ENCODE data around the gene GRIPAP1.

Gene GRIPAP1

GRCh38 chrX:48974574-48974973, 27.5 kb downstream of the GRIPAP1 start:
- TF ChIP-seq BACH2 (CRISPR knock-in tag; IDR thresholded peaks at IDR 0.05; ENCODE audit: borderline replicate concordance) (no peak), CSRNP3 (CRISPR knock-in tag; IDR thresholded peaks at IDR 0.05) (no peak), ZNF565 (CRISPR knock-in tag; conservative IDR thresholded peaks at IDR 0.05; ENCODE audit: low read depth) (no peak), POU6F1 (CRISPR knock-in tag; IDR thresholded peaks at IDR 0.05; ENCODE audit: borderline replicate concordance, low read depth) (no peak), CSDC2 (CRISPR knock-in tag; IDR thresholded peaks at IDR 0.05) (no peak), ZC3H10 (CRISPR knock-in tag; IDR thresholded peaks at IDR 0.05) (no peak), ZNF8 (CRISPR knock-in tag; IDR thresholded peaks at IDR 0.05) (no peak), SNAI2 (CRISPR knock-in tag; IDR thresholded peaks at IDR 0.05) (no peak), GLIS3 (CRISPR knock-in tag; IDR thresholded peaks at IDR 0.05) (no peak), ESRRG (CRISPR knock-in tag; IDR thresholded peaks at IDR 0.05) (no peak), RARB (CRISPR knock-in tag; IDR thresholded peaks at IDR 0.05) (no peak), TSHZ2 (CRISPR knock-in tag; IDR thresholded peaks at IDR 0.05) (no peak), ISL1 (CRISPR knock-in tag; IDR thresholded peaks at IDR 0.05) (no peak), PPARA (CRISPR knock-in tag; IDR thresholded peaks at IDR 0.05; ENCODE audit: borderline replicate concordance) (no peak), TOX (CRISPR knock-in tag; IDR thresholded peaks at IDR 0.05; ENCODE audit: borderline replicate concordance) (no peak), ZNF70 (CRISPR knock-in tag; IDR thresholded peaks at IDR 0.05) (no peak), TCF4 (CRISPR knock-in tag; IDR thresholded peaks at IDR 0.05; ENCODE audit: borderline replicate concordance) (no peak), PATZ1 (CRISPR knock-in tag; IDR thresholded peaks at IDR 0.05; ENCODE audit: borderline replicate concordance) (no peak), OSR1 (CRISPR knock-in tag; IDR thresholded peaks at IDR 0.05) (no peak), ZFP30 (CRISPR knock-in tag; IDR thresholded peaks at IDR 0.05) (no peak)
- no peak for ATAC-seq

DNA sequence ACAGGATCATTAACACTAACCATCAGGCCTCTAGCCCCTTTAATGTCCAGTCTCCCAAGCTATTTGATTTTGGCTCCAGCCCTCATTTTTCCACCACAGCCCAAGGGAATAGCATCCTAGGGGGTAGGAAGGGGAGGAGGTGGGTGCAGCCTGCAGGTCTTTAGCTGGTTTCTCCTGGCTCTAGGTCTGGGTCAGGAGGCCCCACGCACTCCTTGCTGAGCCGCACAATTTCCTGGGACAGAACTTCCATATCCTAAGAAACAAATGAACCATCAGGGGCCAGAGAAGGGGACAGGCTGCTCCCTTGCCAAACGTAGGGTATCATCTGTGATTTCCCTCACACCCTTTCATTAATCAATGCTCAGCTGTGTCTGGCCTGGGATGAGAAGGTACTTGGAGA, 28.0 kb downstream of the GRIPAP1 start:
- ATAC-seq, result no peak

More for the DNA sequence above, 28.0 kb downstream of the GRIPAP1 start:
- no peak for TF ChIP-seq ZFP30 (CRISPR knock-in tag; IDR thresholded peaks at IDR 0.05)
- TF ChIP-seq TSHZ2 (CRISPR knock-in tag; IDR thresholded peaks at IDR 0.05), result no peak
- no peak for TF ChIP-seq ZFP3 (CRISPR knock-in tag; IDR thresholded peaks at IDR 0.05)
- TF ChIP-seq ZNF70 (CRISPR knock-in tag; IDR thresholded peaks at IDR 0.05), result no peak
- no peak for TF ChIP-seq GLIS3 (CRISPR knock-in tag; IDR thresholded peaks at IDR 0.05)
- TF ChIP-seq ZC3H10 (CRISPR knock-in tag; IDR thresholded peaks at IDR 0.05), result no peak
- TF ChIP-seq TCF4 (CRISPR knock-in tag; IDR thresholded peaks at IDR 0.05; ENCODE audit: borderline replicate concordance), result no peak
- no peak for TF ChIP-seq CSDC2 (CRISPR knock-in tag; IDR thresholded peaks at IDR 0.05)
- TF ChIP-seq, protein P1, sequence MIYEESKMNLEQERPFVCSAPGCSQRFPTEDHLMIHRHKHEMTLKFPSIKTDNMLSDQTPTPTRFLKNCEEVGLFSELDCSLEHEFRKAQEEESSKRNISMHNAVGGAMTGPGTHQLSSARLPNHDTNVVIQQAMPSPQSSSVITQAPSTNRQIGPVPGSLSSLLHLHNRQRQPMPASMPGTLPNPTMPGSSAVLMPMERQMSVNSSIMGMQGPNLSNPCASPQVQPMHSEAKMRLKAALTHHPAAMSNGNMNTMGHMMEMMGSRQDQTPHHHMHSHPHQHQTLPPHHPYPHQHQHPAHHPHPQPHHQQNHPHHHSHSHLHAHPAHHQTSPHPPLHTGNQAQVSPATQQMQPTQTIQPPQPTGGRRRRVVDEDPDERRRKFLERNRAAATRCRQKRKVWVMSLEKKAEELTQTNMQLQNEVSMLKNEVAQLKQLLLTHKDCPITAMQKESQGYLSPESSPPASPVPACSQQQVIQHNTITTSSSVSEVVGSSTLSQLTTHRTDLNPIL (CRISPR knock-in tag; IDR thresholded peaks at IDR 0.05; ENCODE audit: low read depth), result no peak
- no peak for TF ChIP-seq CSRNP3 (CRISPR knock-in tag; IDR thresholded peaks at IDR 0.05)
- TF ChIP-seq RARB (CRISPR knock-in tag; IDR thresholded peaks at IDR 0.05), result no peak
